A673 (cell line): ENCODE results near the gene MRPS26. TPM values are rescaled to one million over a fixed set of nuclear protein-coding genes. Genes with fewer than 3 reads are reported as not detected.
"Not testable (repeated sequence)": the region's sequence is repeated elsewhere in the genome, so short reads cannot be mapped to it uniquely, and the experiment has no call there.

Experiments used
- BruUV-seq: library from RNA; stranded (reverse); fragments of 400-500 nt; replicated peaks from 2 replicates; lab custom pipeline; 2021; lab: Mats Ljungman, UMichigan
- CTCF ChIA-PET: fragments of 300-600 bp; sonication (Branson Sonifier 250); formaldehyde crosslinking; loops from one replicate; lab custom pipeline; 2022; ENCODE audit warnings: antibody characterized with exemption; lab: Charles Lee
- POLR2A ChIA-PET: fragments of 300-600 bp; sonication (Branson Sonifier 250); formaldehyde crosslinking; loops from one replicate; lab custom pipeline; 2022; ENCODE audit warnings: antibody characterized with exemption; ENCODE audit not compliant: low non-redundant PET; lab: Charles Lee
- DNase-seq: peaks from one replicate; pipeline ENCODE4 v3.0.0-alpha.2; 2015; ENCODE audit warnings: low spot score
- H3K27ac ChIP-seq: fragments of 200-600 bp; sonication (generic); 2 replicates; pipeline ENCODE4 v1.5.1; 2016; ENCODE audit warnings: mixed run types, low read depth, mild to moderate bottlenecking, mixed read lengths, antibody characterized with exemption, low read length; ENCODE audit not compliant: poor library complexity, severe bottlenecking
- H3K27me3 ChIP-seq: fragments of 200-600 bp; sonication (generic); replicated peaks from 2 replicates; pipeline ENCODE4 v1.6.1; 2017; ENCODE audit warnings: mixed run types, low read depth, mild to moderate bottlenecking, mixed read lengths, antibody characterized with exemption, low read length; ENCODE audit not compliant: insufficient read depth, poor library complexity
- H3K36me3 ChIP-seq: fragments of 200-600 bp; sonication (generic); 2 replicates; pipeline ENCODE4 v1.6.1; 2016; ENCODE audit warnings: mixed run types, mild to moderate bottlenecking, mixed read lengths, antibody characterized with exemption, low read length; ENCODE audit not compliant: insufficient read depth, poor library complexity, severe bottlenecking
- H3K4me1 ChIP-seq: fragments of 200-600 bp; sonication (generic); 2 replicates; pipeline ENCODE4 v1.6.1; 2017; ENCODE audit warnings: mixed run types, mild to moderate bottlenecking, mixed read lengths, antibody characterized with exemption, low read length; ENCODE audit not compliant: insufficient read depth, poor library complexity, severe bottlenecking
- H3K4me3 ChIP-seq: fragments of 200-600 bp; sonication (generic); 2 replicates; pipeline ENCODE4 v1.5.1; 2016; ENCODE audit warnings: low read depth, mixed run types, mild to moderate bottlenecking, mixed read lengths, low read length; ENCODE audit not compliant: poor library complexity, severe bottlenecking
- H3K9me3 ChIP-seq: fragments of 200-600 bp; sonication (generic); 2 replicates; pipeline ENCODE4 v1.6.1; 2016; ENCODE audit warnings: mixed run types, low read depth, mild to moderate bottlenecking, mixed read lengths, antibody characterized with exemption, low read length; ENCODE audit not compliant: poor library complexity, severe bottlenecking
- EZH2 ChIP-seq: fragments of 200-600 bp; sonication (generic); IDR thresholded peaks from 2 replicates; pipeline ENCODE4 v1.6.1; 2017; ENCODE audit warnings: borderline replicate concordance, low read depth, mild to moderate bottlenecking, mixed read lengths, antibody characterized with exemption, low read length; ENCODE audit not compliant: poor library complexity, severe bottlenecking
- intact Hi-C: fragments of 100-400 bp; cut with micrococcal nuclease; formaldehyde crosslinking; loops from one replicate; pipeline ENCODE4 v1.10.0; 2022; ENCODE audit not compliant: unreplicated experiment
- total RNA-seq: library from RNA; stranded (reverse); gene quantifications from 2 replicates; pipeline ENCODE4 v1.2.3, GENCODE V29; 2021
- TF ChIP-seq, protein P1 (sequence below): fragments of 300-800, 200-600 bp; sonication (generic); conservative IDR thresholded peaks from 2 replicates; pipeline ENCODE4 v1.5.1; 2017; ENCODE audit warnings: low read depth, mild to moderate bottlenecking, antibody characterized with exemption, low read length, moderate library complexity, mixed read lengths

Gene MRPS26
- total RNA-seq, 1 experiment from 2014 or later: 73.4 TPM

GRCh38 chr20:3071610-3072529 is 26.0 kb downstream of the MRPS26 start, which contains the start of gene OXT:
Gene OXT, plus strand, starts transcription at chr20:3071620. Its CDS starts 36 bp downstream, at chr20:3071656.
- H3K27me3 ChIP-seq: peaks cover 10% of the 10 kb centered on the region
- no peak within 1 kb of the TSS for H3K27ac ChIP-seq
- CTCF ChIA-PET: no interaction called here
- H3K4me1 ChIP-seq: no peaks in the 10 kb centered on the region
- TF ChIP-seq, protein P1, sequence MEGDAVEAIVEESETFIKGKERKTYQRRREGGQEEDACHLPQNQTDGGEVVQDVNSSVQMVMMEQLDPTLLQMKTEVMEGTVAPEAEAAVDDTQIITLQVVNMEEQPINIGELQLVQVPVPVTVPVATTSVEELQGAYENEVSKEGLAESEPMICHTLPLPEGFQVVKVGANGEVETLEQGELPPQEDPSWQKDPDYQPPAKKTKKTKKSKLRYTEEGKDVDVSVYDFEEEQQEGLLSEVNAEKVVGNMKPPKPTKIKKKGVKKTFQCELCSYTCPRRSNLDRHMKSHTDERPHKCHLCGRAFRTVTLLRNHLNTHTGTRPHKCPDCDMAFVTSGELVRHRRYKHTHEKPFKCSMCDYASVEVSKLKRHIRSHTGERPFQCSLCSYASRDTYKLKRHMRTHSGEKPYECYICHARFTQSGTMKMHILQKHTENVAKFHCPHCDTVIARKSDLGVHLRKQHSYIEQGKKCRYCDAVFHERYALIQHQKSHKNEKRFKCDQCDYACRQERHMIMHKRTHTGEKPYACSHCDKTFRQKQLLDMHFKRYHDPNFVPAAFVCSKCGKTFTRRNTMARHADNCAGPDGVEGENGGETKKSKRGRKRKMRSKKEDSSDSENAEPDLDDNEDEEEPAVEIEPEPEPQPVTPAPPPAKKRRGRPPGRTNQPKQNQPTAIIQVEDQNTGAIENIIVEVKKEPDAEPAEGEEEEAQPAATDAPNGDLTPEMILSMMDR: no peak
- peak; percentile 38 for TF ChIP-seq EZH2
- BruUV-seq: no TSS peak
- H3K36me3 ChIP-seq: no peaks in the 10 kb centered on the region
- H3K4me3 ChIP-seq: peak within 1 kb of the TSS; percentile 30
- no peaks in the 10 kb centered on the region for H3K9me3 ChIP-seq
- intact Hi-C loops: no loop called here
- POLR2A ChIA-PET: no interaction called here
- no peak for DNase-seq

DNA sequence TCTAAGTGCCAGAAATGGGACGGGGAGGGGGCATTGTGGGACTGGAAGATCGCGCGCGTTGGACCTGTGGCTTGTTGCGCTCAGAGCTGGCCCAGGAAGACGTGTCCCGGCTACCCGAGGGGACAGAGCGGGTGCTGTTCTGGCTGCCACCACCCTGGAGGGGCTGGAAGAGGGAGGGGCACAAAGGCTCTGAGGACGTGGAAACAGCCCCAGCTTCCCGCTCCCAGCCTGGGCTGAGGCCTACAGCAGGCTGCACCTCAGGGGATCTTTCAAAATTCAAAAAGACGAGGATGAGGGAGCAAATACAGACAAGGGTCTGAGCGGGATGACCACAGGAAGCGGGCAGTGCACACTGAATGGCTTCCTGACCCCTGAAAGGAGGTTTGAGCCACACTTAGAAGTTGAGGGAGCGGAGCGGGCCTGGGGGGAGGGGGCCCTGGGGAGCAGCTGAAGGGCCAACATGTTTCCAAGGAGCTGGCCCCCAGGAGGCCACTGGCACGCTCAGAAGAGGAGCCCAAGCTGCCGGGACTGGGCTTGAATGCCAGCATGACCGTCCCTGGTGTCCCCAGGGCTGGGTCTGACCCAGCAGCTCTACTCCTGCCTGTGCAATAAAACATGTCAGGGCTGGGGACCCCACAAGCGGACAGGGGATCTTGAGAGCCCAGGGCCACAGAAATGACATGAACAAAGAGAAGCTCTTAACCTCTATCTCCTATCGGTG is 26.8 kb downstream of the MRPS26 start:
- TF ChIP-seq, protein P1: no peak
- no peak for TF ChIP-seq EZH2
- no peak for DNase-seq
- intact Hi-C loops: no loop called here
- Histone ChIP-seq H3K4me3 (no peak overlapping the region), H3K36me3 (no peaks in the 10 kb centered on the region), H3K27me3 (peaks cover 10% of the 10 kb centered on the region), H3K4me1 (no peaks in the 10 kb centered on the region), H3K27ac (no peak overlapping the region), H3K9me3 (no peaks in the 10 kb centered on the region)
- POLR2A ChIA-PET: no interaction called here
- no TSS peak for BruUV-seq
- CTCF ChIA-PET: interaction anchor here (0.6 kb wide), 1 partner anchor 21 kb away, joined by 7 read pairs; no protein-coding TSS in a partner anchor

DNA sequence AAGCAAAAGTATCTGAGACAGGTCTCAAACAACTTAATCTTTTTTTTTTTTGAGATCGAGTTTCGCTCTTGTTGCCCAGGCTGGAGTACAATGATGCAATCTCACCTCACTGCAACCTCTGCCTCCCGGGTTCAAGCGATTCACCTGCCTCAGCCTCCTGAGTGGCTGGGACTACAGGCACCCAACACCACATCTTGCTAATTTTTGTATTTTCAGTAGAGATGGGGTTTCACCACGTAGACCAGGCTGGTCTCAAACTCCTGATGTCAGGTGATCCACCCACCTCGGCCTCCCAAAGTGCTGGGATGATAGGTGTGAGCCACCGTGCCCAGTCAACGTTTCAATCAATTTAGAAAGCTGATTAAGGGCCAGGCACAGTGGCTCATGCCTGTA is 27.4 kb downstream of the MRPS26 start:
- intact Hi-C loops, H3K36me3 ChIP-seq, H3K27me3 ChIP-seq, H3K4me1 ChIP-seq, H3K9me3 ChIP-seq, DNase-seq, H3K27ac ChIP-seq, H3K4me3 ChIP-seq, POLR2A ChIA-PET, BruUV-seq: not testable (repeated sequence)
- CTCF ChIA-PET: interaction anchor here (0.6 kb wide), 1 partner anchor 21 kb away, joined by 7 read pairs; no protein-coding TSS in a partner anchor
